Eye (tissue), 1 donor: ENCODE results near the gene RPTOR.
"Not testable (repeated sequence)": the region's sequence is repeated elsewhere in the genome, so short reads cannot be mapped to it uniquely, and the experiment has no call there.

Experiments used
- DNase-seq: peaks from one replicate; pipeline ENCODE4 v3.0.0-alpha.2; 2015

The RPTOR gene

GRCh38 chr17:80698297-80698696 lies 153.7 kb downstream of the RPTOR start:
- DNase-seq = no peak

GRCh38 chr17:80699205-80699604 lies 154.6 kb downstream of the RPTOR start:
- DNase-seq = not testable (repeated sequence)

- no peak for DNase-seq
These were observed 157.1 kb downstream of the RPTOR start for GRCh38 chr17:80701730-80702129.

GRCh38 chr17:80702315-80703141 lies 157.9 kb downstream of the RPTOR start:
- no peak for DNase-seq

- no peak for DNase-seq
These were observed 158.5 kb downstream of the RPTOR start for GRCh38 chr17:80703142-80703478.

GRCh38 chr17:80704381-80704819 lies 159.8 kb downstream of the RPTOR start:
- no peak for DNase-seq

GRCh38 chr17:80704894-80705293 lies 160.3 kb downstream of the RPTOR start:
- DNase-seq = no peak

- no peak for DNase-seq
These were observed 161.3 kb downstream of the RPTOR start for GRCh38 chr17:80705988-80706387.

- peak; percentile 46 for DNase-seq
These were observed 161.8 kb downstream of the RPTOR start for GRCh38 chr17:80706463-80706867.

- DNase-seq = no peak
These were observed 163.8 kb downstream of the RPTOR start for GRCh38 chr17:80708480-80708879.

GRCh38 chr17:80709090-80709695 lies 164.6 kb downstream of the RPTOR start:
- DNase-seq = no peak

GRCh38 chr17:80710714-80711302 lies 166.2 kb downstream of the RPTOR start:
- DNase-seq = no peak

GRCh38 chr17:80712089-80712488 lies 167.5 kb downstream of the RPTOR start:
- DNase-seq = no peak

GRCh38 chr17:80712606-80713005 lies 168.0 kb downstream of the RPTOR start:
- no peak for DNase-seq

- DNase-seq = no peak
These were observed 172.5 kb downstream of the RPTOR start for GRCh38 chr17:80716986-80717719.

- peak; percentile 84 for DNase-seq
These were observed 173.1 kb downstream of the RPTOR start for GRCh38 chr17:80717720-80718083.

- DNase-seq = peak; percentile 37
These were observed 173.8 kb downstream of the RPTOR start for GRCh38 chr17:80718428-80718827.

GRCh38 chr17:80719449-80719848 lies 174.8 kb downstream of the RPTOR start:
- DNase-seq = no peak

- DNase-seq = no peak
These were observed 176.3 kb downstream of the RPTOR start for GRCh38 chr17:80720610-80721577.

GRCh38 chr17:80722661-80723060 lies 178.0 kb downstream of the RPTOR start:
- no peak for DNase-seq

GRCh38 chr17:80724775-80725266 lies 180.2 kb downstream of the RPTOR start:
- DNase-seq = peak; percentile 23

- DNase-seq = no peak
These were observed 180.9 kb downstream of the RPTOR start for GRCh38 chr17:80725517-80725916.
